ENCODE data around the gene CIAO3. TPM values are rescaled to one million over a fixed set of nuclear protein-coding genes. Genes with fewer than 3 reads are reported as not detected.
"Not testable (repeated sequence)": the region's sequence is repeated elsewhere in the genome, so short reads cannot be mapped to it uniquely, and the experiment has no call there.

CIAO3 gene
- polyA plus RNA-seq, 3 donors from 2014 or later, result 4.6 to 25.5 (median 17.5) TPM

- H3K27ac Mint-ChIP-seq, result no peak overlapping the region
- no peak for DNase-seq
- H3K27me3 Mint-ChIP-seq (ENCODE audit: low read depth in 3 of 3), result peaks cover 0 to 2% (median 0%) of the 10 kb centered on the region in 3 donors
- H3K36me3 Mint-ChIP-seq, result no peaks in the 10 kb centered on the region
- peaks cover 8 to 13% of the 10 kb centered on the region in 2 donors for H3K4me1 Mint-ChIP-seq
- H3K9me3 Mint-ChIP-seq, result no peaks in the 10 kb centered on the region
- no peak overlapping the region for H3K4me3 Mint-ChIP-seq
Measured at GRCh38 chr16:743794-744500, 3.1 kb upstream of the CIAO3 start.

- H3K36me3 Mint-ChIP-seq; H3K9me3 Mint-ChIP-seq; H3K27ac Mint-ChIP-seq; H3K4me3 Mint-ChIP-seq; H3K27me3 Mint-ChIP-seq (ENCODE audit: low read depth in 3 of 3); DNase-seq: not testable (repeated sequence)
- H3K4me1 Mint-ChIP-seq, result peaks cover 8 to 15% of the 10 kb centered on the region in 2 donors
Measured at GRCh38 chr16:742894-743293, 2.1 kb upstream of the CIAO3 start.

GRCh38 chr16:741986-742629, 1.3 kb upstream of the CIAO3 start:
- no peak for DNase-seq
- Mint-ChIP-seq H3K4me1 (peaks cover 8 to 15% of the 10 kb centered on the region in 2 donors), H3K9me3 (no peaks in the 10 kb centered on the region), H3K27me3 (ENCODE audit: low read depth in 3 of 3) (peaks cover 0 to 6% (median 1%) of the 10 kb centered on the region in 3 donors), H3K27ac (no peak overlapping the region), H3K4me3 (peak overlapping the region; percentile 45 to 67 (median 63)), H3K36me3 (no peaks in the 10 kb centered on the region)

GRCh38 chr16:740459-740763, 386 bp downstream of the CIAO3 start:
- Mint-ChIP-seq H3K27ac (peak overlapping the region in 1 of 6 donors; percentile 58), H3K9me3 (no peaks in the 10 kb centered on the region), H3K27me3 (ENCODE audit: low read depth in 3 of 3) (peaks cover 0 to 4% (median 1%) of the 10 kb centered on the region in 3 donors), H3K4me1 (peaks cover 8 to 15% of the 10 kb centered on the region in 2 donors), H3K36me3 (peaks cover 0 to 7% (median 0%) of the 10 kb centered on the region in 3 donors), H3K4me3 (peak overlapping the region; percentile 69 to 82 (median 76))
- no peak for DNase-seq

- Mint-ChIP-seq H3K4me3 (peak overlapping the region; percentile 33 to 77 (median 69)), H3K36me3 (peaks cover 0 to 7% (median 0%) of the 10 kb centered on the region in 3 donors)
Measured at GRCh38 chr16:739560-740458, 988 bp downstream of the CIAO3 start.

GRCh38 chr16:736936-737481, 3.8 kb downstream of the CIAO3 start:
- H3K4me1 Mint-ChIP-seq, result peaks cover 8 to 15% of the 10 kb centered on the region in 2 donors
- peaks cover 0 to 7% (median 0%) of the 10 kb centered on the region in 3 donors for H3K36me3 Mint-ChIP-seq
- H3K27me3 Mint-ChIP-seq (ENCODE audit: low read depth in 3 of 3), result peaks cover 0 to 5% (median 4%) of the 10 kb centered on the region in 3 donors
- no peaks in the 10 kb centered on the region for H3K9me3 Mint-ChIP-seq
- DNase-seq, result no peak
- H3K27ac Mint-ChIP-seq, result no peak overlapping the region
- H3K4me3 Mint-ChIP-seq, result no peak overlapping the region

More at GRCh38 chr16:739560-740458, 988 bp downstream of the CIAO3 start:
- H3K27ac Mint-ChIP-seq, result no peak overlapping the region
- no peak for DNase-seq
- H3K4me1 Mint-ChIP-seq, result peaks cover 8 to 15% of the 10 kb centered on the region in 2 donors
- no peaks in the 10 kb centered on the region for H3K9me3 Mint-ChIP-seq
- H3K27me3 Mint-ChIP-seq (ENCODE audit: low read depth in 3 of 3), result peaks cover 0 to 4% (median 1%) of the 10 kb centered on the region in 3 donors

GRCh38 chr16:735982-736453, 4.8 kb downstream of the CIAO3 start:
- no peak overlapping the region for H3K27ac Mint-ChIP-seq
- H3K4me3 Mint-ChIP-seq, result no peak overlapping the region
- H3K27me3 Mint-ChIP-seq (ENCODE audit: low read depth in 3 of 3), result peaks cover 0 to 5% (median 4%) of the 10 kb centered on the region in 3 donors
- peaks cover 0 to 7% (median 0%) of the 10 kb centered on the region in 3 donors for H3K36me3 Mint-ChIP-seq
- no peaks in the 10 kb centered on the region for H3K9me3 Mint-ChIP-seq
- no peak for DNase-seq
- H3K4me1 Mint-ChIP-seq, result peaks cover 8 to 12% of the 10 kb centered on the region in 2 donors

GRCh38 chr16:734981-735881, 5.6 kb downstream of the CIAO3 start:
- Mint-ChIP-seq H3K27me3 (ENCODE audit: low read depth in 3 of 3) (peaks cover 0 to 6% (median 5%) of the 10 kb centered on the region in 3 donors), H3K27ac (no peak overlapping the region)

GRCh38 chr16:734208-734980, 6.4 kb downstream of the CIAO3 start:
- Mint-ChIP-seq H3K27me3 (ENCODE audit: low read depth in 3 of 3) (peaks cover 0 to 6% (median 5%) of the 10 kb centered on the region in 3 donors), H3K4me1 (peaks cover 4 to 7% of the 10 kb centered on the region in 2 donors), H3K9me3 (no peaks in the 10 kb centered on the region), H3K36me3 (peaks cover 0 to 7% (median 0%) of the 10 kb centered on the region in 3 donors), H3K4me3 (no peak overlapping the region), H3K27ac (no peak overlapping the region)
- DNase-seq, result no peak

More at GRCh38 chr16:734981-735881, 5.6 kb downstream of the CIAO3 start:
- H3K36me3 Mint-ChIP-seq, result peaks cover 0 to 7% (median 0%) of the 10 kb centered on the region in 3 donors
- no peak for DNase-seq
- H3K4me1 Mint-ChIP-seq, result peaks cover 8 to 12% of the 10 kb centered on the region in 2 donors
- H3K9me3 Mint-ChIP-seq, result no peaks in the 10 kb centered on the region
- H3K4me3 Mint-ChIP-seq, result peak overlapping the region in 1 of 5 donors; percentile 17

- Mint-ChIP-seq H3K27ac (no peak overlapping the region), H3K9me3 (no peaks in the 10 kb centered on the region), H3K4me3 (no peak overlapping the region), H3K4me1 (peaks cover 0 to 2% of the 10 kb centered on the region in 2 donors), H3K27me3 (ENCODE audit: low read depth in 3 of 3) (peaks cover 0 to 6% (median 5%) of the 10 kb centered on the region in 3 donors), H3K36me3 (peaks cover 0 to 7% (median 0%) of the 10 kb centered on the region in 3 donors)
- no peak for DNase-seq
Measured at GRCh38 chr16:733382-734207, 7.2 kb downstream of the CIAO3 start.

- Mint-ChIP-seq H3K27me3 (ENCODE audit: low read depth in 3 of 3) (peaks cover 0 to 6% (median 5%) of the 10 kb centered on the region in 3 donors), H3K4me1 (peaks cover 0 to under 1% of the 10 kb centered on the region in 2 donors), H3K9me3 (no peaks in the 10 kb centered on the region), H3K27ac (no peak overlapping the region), H3K36me3 (peaks cover 0 to 7% (median 0%) of the 10 kb centered on the region in 3 donors), H3K4me3 (no peak overlapping the region)
- DNase-seq, result no peak
Measured at GRCh38 chr16:732936-733335, 7.9 kb downstream of the CIAO3 start.

All from immature natural killer cell (primary cell).